ENCODE results near the gene SPATA13.

The SPATA13 gene

GRCh38 chr13:24353736-24354135, 193.2 kb downstream of the SPATA13 start:
- no peak for DNase-seq (ENCODE audit: low read depth in 2 of 2, low spot score in 1 of 2)

DNA sequence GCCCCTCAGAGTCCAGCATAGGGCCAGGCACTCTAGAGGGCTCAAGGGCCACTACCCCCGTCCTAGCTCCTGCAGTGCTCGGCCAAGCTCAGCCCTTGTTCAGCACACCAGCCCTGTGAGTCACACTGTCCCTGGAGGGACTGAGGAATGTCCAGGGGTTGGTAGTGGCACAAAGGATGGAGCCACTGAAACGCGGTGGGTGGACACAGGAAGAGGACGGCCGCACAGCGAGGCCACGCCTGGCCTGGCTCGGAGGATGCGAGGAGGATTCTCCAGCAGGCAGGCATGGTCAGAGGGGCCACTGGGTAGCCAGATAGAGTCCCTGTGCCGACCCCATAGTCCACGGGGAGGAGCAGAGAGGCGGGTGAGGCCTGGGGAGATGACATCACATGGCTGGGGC, 194.6 kb downstream of the SPATA13 start:
- no peak for DNase-seq (ENCODE audit: low read depth in 2 of 2, low spot score in 1 of 2)

DNA sequence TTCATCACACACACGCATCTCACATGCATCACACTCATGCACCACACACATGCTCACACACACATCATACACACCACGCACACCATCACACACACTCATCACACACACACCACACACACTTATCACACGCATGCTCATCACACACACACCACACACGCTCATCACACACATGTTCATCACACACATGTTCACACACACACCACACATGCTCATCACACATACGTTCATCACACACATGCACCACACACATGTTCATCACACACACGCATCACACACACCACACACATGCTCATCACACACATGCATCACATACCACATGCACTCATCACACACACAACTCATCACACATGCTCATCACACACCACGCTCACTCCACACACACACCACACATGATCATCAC, 195.8 kb downstream of the SPATA13 start:
- no peak for DNase-seq (ENCODE audit: low read depth in 2 of 2, low spot score in 1 of 2)

All from stimulated activated CD8-positive, alpha-beta memory T cell treated with anti-CD3 and anti-CD28 coated beads, Interleukin-4, amount 100 ng/mL, for 1 hour (primary cell).